NOMO-1 (cell line): ENCODE results near the gene SLC24A3.

Experiments used
- DNase-seq, 2 experiments: peaks; one replicate each; lab custom pipeline; 2025; ENCODE audit not compliant: unreplicated experiment in 2 of 2; lab: John Stamatoyannopoulos, UW

SLC24A3 gene

GRCh38 chr20:19415786-19416185 lies 203.3 kb downstream of the SLC24A3 start:
- no peak for DNase-seq

- DNase-seq: no peak
Measured at GRCh38 chr20:19416627-19417026, 204.2 kb downstream of the SLC24A3 start.

- no peak for DNase-seq
Measured at GRCh38 chr20:19419396-19419795, 207.0 kb downstream of the SLC24A3 start.

GRCh38 chr20:19423097-19423899 lies 210.9 kb downstream of the SLC24A3 start:
- DNase-seq: no peak

- no peak for DNase-seq
Measured at GRCh38 chr20:19423900-19424620, 211.6 kb downstream of the SLC24A3 start.

GRCh38 chr20:19426356-19426755 lies 213.9 kb downstream of the SLC24A3 start:
- DNase-seq: no peak

GRCh38 chr20:19427480-19427879 lies 215.0 kb downstream of the SLC24A3 start:
- DNase-seq: no peak

- peak in 1 of 2 experiments; percentile 33 for DNase-seq
Measured at GRCh38 chr20:19427913-19428312, 215.5 kb downstream of the SLC24A3 start.

GRCh38 chr20:19428324-19428723 lies 215.9 kb downstream of the SLC24A3 start:
- DNase-seq: peak; percentile 62 to 71

- no peak for DNase-seq
Measured at GRCh38 chr20:19429538-19429937, 217.1 kb downstream of the SLC24A3 start.

- no peak for DNase-seq
Measured at GRCh38 chr20:19430641-19431315, 218.3 kb downstream of the SLC24A3 start.

- DNase-seq: no peak
Measured at GRCh38 chr20:19431316-19431700, 218.9 kb downstream of the SLC24A3 start.

- DNase-seq: no peak
Measured at GRCh38 chr20:19431906-19432305, 219.5 kb downstream of the SLC24A3 start.

- DNase-seq: no peak
Measured at GRCh38 chr20:19433371-19434350, 221.2 kb downstream of the SLC24A3 start.

GRCh38 chr20:19435316-19435715 lies 222.9 kb downstream of the SLC24A3 start:
- DNase-seq: no peak

- no peak for DNase-seq
Measured at GRCh38 chr20:19435821-19436220, 223.4 kb downstream of the SLC24A3 start.

GRCh38 chr20:19438488-19438887 lies 226.0 kb downstream of the SLC24A3 start:
- DNase-seq: no peak

GRCh38 chr20:19440660-19441527 lies 228.5 kb downstream of the SLC24A3 start:
- DNase-seq: no peak

GRCh38 chr20:19446246-19446645 lies 233.8 kb downstream of the SLC24A3 start:
- DNase-seq: no peak
